IPS-NIHi7 (cell line): ENCODE data around the gene KRCC1.
"Not testable (repeated sequence)": the region's sequence is repeated elsewhere in the genome, so short reads cannot be mapped to it uniquely, and the experiment has no call there.

ENCODE experiments used
- DNase-seq: peaks from one replicate; pipeline ENCODE4 v3.0.0; 2012; ENCODE audit warnings: mixed read lengths; ENCODE audit errors: extremely low spot score

KRCC1 gene

GRCh38 chr2:88077080-88077479, 21.5 kb upstream of the KRCC1 start:
- DNase-seq, result no peak

DNA sequence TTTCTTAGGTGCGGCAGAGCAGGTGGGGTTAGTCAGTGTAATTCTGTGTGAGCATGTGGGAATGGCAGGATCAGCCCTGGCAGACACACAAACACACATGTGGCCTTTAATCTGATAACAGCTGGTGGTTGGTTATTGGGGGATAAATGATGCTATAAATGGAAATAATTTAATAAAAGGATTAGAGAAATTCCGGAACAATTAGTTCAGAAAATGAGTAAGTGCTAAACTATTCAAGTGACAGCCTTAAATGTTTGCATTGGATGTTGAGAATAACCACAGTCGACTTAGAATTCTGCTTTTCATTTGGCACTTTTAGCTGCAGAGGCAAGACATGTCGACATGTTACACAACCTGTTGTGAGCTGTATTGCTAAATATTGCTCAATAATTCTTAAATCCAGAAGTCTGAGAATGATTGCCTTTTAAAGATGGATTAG, 19.3 kb upstream of the KRCC1 start:
- no peak for DNase-seq

GRCh38 chr2:88074150-88074549, 18.6 kb upstream of the KRCC1 start:
- DNase-seq, result no peak

- peak; percentile 46 for DNase-seq
These were observed 15.8 kb upstream of the KRCC1 start for GRCh38 chr2:88071365-88071764.

DNA sequence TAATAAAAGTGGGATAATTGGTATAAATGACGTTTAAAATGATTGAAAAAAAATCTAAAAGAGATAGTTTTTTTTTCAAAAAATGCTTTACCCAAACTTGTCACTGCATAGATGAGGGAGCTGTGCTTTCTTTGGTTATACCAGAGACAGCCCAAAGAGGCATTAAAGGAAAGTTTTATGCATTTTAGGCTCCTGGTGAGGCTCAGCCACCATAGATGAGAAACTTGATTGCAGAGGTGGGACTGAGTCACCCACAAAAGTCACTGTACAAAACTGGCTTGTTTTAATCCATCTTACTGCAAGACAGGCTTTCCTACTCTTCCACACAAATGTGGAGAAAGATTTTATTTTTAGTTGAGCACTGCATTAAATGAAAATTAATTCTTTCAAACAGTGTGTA, 14.5 kb upstream of the KRCC1 start:
- DNase-seq, result no peak

DNA sequence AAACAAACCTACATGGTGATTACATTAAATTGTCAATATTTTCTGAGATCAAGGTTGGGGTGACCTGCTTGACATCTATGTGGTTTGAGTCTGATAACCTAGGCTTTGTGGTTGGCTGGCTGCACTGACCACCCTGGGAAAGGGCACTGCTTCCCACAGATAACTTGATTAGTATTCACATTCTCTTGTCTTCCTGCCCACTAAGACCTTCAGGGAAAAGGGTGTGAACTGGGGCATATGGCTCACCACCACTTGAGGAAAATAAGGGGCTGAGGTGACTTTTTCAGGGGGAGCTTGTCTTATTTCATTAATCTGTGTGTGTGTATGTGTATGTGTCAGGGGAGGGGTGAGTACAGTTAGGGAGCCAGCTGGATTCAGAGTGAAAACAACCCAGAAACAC, 13.5 kb upstream of the KRCC1 start:
- no peak for DNase-seq

GRCh38 chr2:88068044-88068443, 12.5 kb upstream of the KRCC1 start:
- no peak for DNase-seq

GRCh38 chr2:88067598-88067997, 12.0 kb upstream of the KRCC1 start, which contains the start of gene SMYD1:
SMYD1 (plus strand) TSS chr2:88067825; CDS start chr2:88067865, 40 bp downstream.
- no peak for DNase-seq

DNA sequence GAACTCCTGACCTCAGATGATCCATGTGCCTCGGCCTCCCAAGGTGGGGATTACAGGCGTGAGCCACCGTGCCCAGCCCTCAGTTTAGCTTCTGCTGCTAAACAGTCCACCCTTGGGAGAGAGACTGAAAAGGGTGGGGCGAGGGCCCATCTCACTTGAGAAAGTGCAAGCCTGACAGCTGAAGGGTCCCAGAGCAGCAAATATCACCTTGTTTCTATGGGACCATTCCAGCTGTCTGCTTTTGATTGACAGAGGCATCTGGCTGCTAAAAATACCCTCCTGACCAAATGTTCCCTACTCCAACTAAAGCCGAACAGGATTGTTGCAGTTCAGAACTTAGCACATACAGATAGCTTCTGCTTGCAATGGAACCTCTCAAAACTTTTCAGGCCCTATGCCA, 11.6 kb upstream of the KRCC1 start:
- DNase-seq, result no peak

- no peak for DNase-seq
These were observed 11.0 kb upstream of the KRCC1 start for GRCh38 chr2:88066543-88066942.

- DNase-seq, result no peak
These were observed 5.7 kb upstream of the KRCC1 start for GRCh38 chr2:88061295-88061694.

GRCh38 chr2:88060907-88061275, 5.3 kb upstream of the KRCC1 start:
- no peak for DNase-seq

DNA sequence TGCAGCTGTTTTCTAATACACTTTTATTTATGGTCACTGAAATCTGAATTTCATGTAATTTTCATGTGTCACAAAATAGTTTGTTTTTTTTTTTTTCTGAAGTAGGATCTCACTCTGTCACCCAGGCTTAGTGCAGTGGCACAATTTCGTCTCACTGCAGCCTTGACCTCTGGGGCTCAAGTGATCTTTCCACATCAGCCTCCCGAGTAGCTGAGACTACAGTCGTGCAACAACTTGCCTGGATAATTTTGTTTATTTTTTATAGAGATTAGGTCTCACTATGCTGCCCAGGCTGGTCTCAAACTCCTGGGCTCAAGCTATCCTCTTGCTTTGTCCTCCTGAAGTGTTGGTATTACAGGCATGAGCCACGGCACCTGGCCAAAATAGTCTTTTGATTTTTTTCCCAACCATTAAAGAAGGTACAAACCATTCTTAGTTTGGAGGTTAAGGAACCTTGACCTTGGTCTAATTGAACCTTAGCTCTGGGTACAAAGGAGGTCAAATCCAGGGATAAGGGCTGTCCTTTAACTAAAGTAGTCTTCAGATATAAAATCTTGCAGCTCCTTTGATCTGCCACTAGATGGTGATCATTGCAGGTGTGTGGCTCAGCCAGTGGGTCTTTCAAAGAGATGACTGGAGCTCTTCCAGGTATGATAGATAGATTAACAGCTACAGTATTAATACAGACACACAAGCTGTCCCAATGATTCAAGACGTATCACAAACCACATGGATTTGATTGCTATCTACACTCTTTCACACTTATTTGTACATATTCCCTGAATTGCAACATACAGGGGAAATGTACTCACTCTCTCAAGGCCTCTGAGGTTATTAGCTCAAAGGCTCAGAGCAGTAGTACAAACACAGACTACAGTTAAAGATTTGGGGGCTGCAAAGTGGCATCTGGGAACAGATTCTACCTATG, 4.7 kb upstream of the KRCC1 start:
- DNase-seq, result peak; percentile 66

GRCh38 chr2:88058191-88058590, 2.6 kb upstream of the KRCC1 start:
- DNase-seq, result no peak

DNA sequence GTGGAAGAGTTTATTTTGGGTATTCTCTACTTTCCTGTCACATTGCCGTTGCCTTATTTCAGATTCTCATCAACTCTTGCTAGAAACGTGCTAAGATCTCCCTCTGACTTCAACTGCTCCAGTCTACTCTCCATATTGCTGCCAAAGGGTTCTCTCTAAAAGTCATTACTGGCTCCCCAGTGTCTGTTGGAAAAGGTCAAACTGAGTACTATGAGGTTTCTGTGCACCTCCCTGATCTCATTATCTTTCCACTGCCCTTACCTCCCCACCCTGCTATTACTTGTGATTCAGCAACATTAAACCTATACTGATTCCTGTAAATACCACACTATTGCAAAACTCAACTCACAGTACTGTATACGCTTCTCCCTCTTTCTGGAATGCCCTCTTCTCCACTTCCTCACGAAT, 1.9 kb upstream of the KRCC1 start:
- no peak for DNase-seq

- DNase-seq, result no peak
These were observed 707 bp downstream of the KRCC1 start for GRCh38 chr2:88054782-88055370.

DNA sequence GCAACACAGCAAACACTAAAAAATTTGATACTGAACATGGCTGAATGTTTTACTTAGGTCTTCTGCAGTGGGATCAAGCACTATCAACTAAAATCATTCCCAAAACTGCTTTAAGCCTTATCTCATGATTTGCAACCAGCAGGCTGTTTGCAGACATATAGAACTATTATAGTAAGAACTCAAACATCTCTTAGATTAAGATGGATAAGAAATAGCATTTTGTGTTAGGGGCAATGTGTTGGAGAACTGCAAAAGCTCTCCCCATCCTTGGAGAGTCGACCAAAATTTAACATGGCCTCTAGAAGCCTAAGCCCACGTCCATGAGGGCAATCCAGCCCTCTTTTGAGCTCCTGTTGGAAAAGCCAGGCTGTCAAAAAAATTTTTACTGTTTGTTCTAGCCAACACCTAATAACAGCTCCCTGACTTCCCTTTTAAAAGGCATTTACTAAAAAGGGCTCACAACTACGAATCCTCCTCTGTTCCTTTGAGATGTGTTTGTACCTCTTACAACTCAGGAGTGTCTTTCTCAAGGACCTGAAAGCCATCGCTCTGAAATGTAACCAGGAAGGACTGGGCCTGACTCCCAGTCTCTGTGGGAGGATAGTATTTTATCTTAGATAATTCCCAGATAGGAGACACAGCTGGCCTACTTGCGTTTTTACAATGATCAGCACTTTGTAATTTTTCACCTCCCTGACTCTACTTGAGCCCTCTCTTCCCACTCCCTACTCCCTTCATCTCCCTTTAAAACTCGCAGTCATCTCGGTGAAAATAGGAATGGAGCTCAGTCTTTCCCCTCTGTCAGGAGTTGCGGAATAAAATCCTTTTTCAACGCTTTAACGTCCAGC, 1.4 kb downstream of the KRCC1 start:
- no peak for DNase-seq

DNA sequence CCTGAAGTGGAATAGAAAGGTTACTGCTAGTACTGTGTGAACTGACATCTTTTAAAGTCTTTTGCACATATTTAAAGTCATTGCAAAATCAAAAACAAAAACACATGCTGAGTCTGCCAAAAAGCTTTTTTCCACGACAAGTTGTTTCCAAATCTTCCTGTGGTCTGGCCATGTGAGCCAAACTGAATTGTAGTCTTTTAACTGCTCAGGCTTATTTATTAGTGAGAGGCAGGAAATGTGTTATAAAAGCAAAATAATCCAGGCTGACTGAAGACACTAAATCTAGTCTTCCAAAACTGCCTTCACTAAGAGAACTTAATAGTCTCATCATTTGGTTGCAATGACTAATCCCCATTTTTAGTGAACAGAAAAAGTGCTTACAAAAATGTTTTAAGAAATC, 2.3 kb downstream of the KRCC1 start:
- no peak for DNase-seq

DNA sequence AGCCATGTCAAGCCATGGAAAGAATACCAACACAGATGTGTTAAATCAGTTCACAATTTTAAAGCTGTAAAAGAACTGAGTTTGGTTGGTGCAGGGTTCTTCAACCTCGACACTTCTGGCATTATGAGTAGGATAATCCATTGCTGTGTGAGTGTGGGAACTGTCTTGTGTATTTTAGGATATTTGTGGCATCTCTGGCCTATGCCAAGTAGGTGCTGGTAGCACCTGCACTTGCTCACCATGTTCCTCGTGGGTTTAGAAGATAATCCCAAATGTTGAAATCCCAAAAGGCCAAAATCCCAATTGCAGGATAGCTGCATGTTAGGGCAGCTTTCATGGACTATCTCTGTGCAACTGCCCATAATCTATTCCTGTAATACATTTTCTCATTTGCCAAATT, 3.8 kb downstream of the KRCC1 start:
- no peak for DNase-seq

DNA sequence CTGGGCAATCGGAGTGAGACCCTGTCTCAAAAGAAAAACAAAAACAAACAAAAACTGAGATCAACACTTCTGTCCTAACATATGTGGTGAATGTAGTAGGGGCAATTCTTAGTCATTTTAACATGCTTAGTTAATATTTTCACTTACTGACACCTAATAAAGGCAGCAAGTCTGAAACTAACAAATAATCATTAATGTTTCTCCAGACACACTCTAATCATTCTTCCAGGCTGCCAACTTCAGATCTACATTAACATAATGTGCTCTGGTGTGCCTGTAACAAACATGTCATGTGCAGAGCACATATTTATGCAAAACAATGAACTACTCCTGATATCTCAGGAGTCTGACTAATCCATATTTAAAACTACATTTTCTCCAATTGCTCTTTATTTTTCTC, 6.0 kb downstream of the KRCC1 start:
- no peak for DNase-seq

- DNase-seq, result no peak
These were observed 7.0 kb downstream of the KRCC1 start for GRCh38 chr2:88048541-88048940.

DNA sequence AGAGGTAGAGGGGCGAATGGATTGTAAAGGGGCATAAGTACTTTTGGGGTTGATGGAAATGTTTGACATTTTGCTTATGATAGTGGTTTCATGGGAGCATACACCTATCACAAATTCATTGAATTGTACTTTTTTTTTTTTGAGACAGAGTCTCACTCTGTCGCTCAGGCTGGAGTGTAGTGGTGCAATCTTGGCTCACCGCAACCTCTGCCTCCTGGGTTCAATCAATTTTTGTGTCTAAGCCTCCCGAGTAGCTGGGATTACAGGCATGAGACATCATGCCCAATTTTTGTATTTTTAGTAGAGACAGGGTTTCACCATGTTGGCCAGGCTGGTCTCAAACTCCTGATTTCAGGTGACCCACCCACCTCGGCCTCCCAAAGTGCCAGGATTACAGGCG, 10.0 kb downstream of the KRCC1 start:
- DNase-seq, result not testable (repeated sequence)
